ENCODE results near the gene DHX58.

The DHX58 gene

DNA sequence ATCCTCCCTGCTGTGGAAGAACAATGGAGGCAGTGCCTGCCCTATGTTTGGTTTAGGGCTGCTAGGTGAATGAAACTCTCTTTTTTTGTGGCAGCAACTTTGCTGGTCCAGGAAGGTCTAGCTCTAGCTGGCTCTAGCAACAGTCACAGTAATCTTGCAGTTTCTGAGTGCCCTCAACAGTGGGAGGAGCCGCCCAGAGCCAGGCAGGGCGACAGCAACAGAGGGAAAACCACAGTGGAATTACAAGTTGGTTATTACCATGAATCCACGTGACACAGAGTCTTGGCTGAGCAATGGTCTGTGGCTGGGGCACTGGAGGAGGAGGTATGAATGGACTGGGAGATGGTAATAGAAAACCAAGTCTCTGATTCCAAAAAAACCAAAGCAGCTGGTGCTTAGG is 20.4 kb upstream of the DHX58 start:
- TF ChIP-seq TAF1 (IDR thresholded peaks at IDR 0.05; ENCODE audit: borderline replicate concordance, insufficient read depth, low read length) (no peak), POLR2AphosphoS5 (IDR thresholded peaks at IDR 0.05; ENCODE audit: low read depth, low read length) (no peak), FOXP2 (optimal IDR thresholded peaks at IDR 0.05; ENCODE audit: borderline replicate concordance, extremely low read depth, extremely low read length, insufficient read depth) (no peak), SIN3A (IDR thresholded peaks at IDR 0.05; ENCODE audit: borderline replicate concordance, insufficient read depth, low read length) (no peak)
- TF ChIP-seq, protein P1, sequence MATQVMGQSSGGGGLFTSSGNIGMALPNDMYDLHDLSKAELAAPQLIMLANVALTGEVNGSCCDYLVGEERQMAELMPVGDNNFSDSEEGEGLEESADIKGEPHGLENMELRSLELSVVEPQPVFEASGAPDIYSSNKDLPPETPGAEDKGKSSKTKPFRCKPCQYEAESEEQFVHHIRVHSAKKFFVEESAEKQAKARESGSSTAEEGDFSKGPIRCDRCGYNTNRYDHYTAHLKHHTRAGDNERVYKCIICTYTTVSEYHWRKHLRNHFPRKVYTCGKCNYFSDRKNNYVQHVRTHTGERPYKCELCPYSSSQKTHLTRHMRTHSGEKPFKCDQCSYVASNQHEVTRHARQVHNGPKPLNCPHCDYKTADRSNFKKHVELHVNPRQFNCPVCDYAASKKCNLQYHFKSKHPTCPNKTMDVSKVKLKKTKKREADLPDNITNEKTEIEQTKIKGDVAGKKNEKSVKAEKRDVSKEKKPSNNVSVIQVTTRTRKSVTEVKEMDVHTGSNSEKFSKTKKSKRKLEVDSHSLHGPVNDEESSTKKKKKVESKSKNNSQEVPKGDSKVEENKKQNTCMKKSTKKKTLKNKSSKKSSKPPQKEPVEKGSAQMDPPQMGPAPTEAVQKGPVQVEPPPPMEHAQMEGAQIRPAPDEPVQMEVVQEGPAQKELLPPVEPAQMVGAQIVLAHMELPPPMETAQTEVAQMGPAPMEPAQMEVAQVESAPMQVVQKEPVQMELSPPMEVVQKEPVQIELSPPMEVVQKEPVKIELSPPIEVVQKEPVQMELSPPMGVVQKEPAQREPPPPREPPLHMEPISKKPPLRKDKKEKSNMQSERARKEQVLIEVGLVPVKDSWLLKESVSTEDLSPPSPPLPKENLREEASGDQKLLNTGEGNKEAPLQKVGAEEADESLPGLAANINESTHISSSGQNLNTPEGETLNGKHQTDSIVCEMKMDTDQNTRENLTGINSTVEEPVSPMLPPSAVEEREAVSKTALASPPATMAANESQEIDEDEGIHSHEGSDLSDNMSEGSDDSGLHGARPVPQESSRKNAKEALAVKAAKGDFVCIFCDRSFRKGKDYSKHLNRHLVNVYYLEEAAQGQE (IDR thresholded peaks at IDR 0.05; ENCODE audit: insufficient read depth in 1 of 2, low read depth in 2 of 2, low read length in 2 of 2), result no peak

DNA sequence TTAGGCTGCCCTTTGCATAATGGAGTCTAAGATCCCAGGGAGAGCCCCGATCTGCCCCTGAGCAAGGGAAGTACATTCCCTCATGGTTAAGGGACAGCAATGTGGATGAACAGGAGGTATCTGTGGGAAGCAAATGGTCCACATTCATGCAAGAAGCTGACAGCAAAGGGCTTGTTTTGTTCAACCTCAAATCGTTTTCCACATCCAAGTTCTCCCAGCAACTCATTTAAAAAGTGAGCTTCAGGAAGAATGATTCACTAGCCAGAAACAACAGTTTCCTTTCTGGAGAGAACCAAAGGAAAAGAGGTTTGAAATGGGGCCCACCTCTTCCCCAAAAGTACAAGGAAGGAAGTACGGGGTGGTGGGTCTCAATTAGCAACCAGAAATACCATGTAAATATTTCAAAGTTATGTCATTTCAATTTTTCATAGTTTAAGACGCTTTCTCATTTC is 19.5 kb upstream of the DHX58 start:
- no peak for TF ChIP-seq TAF1 (IDR thresholded peaks at IDR 0.05; ENCODE audit: borderline replicate concordance, insufficient read depth, low read length)
- TF ChIP-seq FOXP2 (optimal IDR thresholded peaks at IDR 0.05; ENCODE audit: borderline replicate concordance, extremely low read depth, extremely low read length, insufficient read depth), result no peak
- TF ChIP-seq, protein P1 (IDR thresholded peaks at IDR 0.05; ENCODE audit: insufficient read depth in 1 of 2, low read depth in 2 of 2, low read length in 2 of 2), result no peak
- TF ChIP-seq SIN3A (IDR thresholded peaks at IDR 0.05; ENCODE audit: borderline replicate concordance, insufficient read depth, low read length), result no peak
- no peak for TF ChIP-seq POLR2AphosphoS5 (IDR thresholded peaks at IDR 0.05; ENCODE audit: low read depth, low read length)

DNA sequence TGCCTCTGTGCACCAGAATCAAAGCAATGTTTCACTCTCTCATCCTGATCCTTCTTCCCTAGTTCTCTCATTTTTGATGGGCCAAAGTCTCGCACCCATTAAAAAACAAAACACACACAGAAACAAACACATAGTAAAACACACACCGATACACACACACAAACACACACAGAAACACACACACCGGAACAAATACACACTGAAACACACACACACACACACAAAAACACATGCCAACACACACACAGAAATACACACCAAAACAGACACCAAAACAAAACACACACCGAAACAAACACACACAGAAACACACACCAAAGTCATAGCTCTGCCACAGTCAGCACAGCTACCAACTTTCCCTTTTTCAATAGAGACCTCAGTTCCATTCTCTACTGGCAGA is 18.7 kb upstream of the DHX58 start:
- TF ChIP-seq TAF1 (IDR thresholded peaks at IDR 0.05; ENCODE audit: borderline replicate concordance, insufficient read depth, low read length) (no peak), SIN3A (IDR thresholded peaks at IDR 0.05; ENCODE audit: borderline replicate concordance, insufficient read depth, low read length) (no peak), FOXP2 (optimal IDR thresholded peaks at IDR 0.05; ENCODE audit: borderline replicate concordance, extremely low read depth, extremely low read length, insufficient read depth) (no peak), POLR2AphosphoS5 (IDR thresholded peaks at IDR 0.05; ENCODE audit: low read depth, low read length) (no peak)
- TF ChIP-seq, protein P1 (IDR thresholded peaks at IDR 0.05; ENCODE audit: insufficient read depth in 1 of 2, low read depth in 2 of 2, low read length in 2 of 2), result no peak

DNA sequence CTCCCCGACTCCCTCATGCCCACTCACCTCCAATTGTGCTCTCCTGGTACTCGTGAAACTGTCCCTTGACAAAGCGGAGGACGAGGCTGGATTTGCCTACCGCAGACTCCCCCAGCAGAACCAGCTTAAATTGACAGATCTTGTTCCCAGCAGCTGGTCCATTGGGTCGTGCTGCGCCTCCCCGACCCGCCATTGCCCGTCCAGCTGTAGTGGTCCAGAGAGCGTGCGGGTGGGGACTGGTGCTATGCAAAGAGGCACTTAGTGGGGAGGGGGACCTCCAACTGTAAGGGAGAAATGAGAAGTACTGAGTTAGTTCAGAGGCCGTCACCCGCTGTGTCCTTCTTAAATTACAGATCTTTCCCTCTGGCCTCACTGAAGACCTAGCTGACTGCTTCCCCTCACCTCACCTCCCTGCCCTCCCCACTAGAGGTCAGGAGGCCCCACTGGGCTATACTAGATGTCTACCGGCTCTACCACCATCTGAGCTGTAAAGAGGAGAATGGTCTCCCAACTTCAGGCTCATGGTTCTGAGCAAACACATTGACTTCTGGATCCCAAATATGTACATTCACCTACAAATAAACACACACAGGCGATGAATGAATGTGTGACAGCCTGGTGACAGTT is 17.9 kb upstream of the DHX58 start:
- TF ChIP-seq TAF1 (IDR thresholded peaks at IDR 0.05; ENCODE audit: borderline replicate concordance, insufficient read depth, low read length) (no peak), SIN3A (IDR thresholded peaks at IDR 0.05; ENCODE audit: borderline replicate concordance, insufficient read depth, low read length) (no peak), FOXP2 (optimal IDR thresholded peaks at IDR 0.05; ENCODE audit: borderline replicate concordance, extremely low read depth, extremely low read length, insufficient read depth) (no peak), POLR2AphosphoS5 (IDR thresholded peaks at IDR 0.05; ENCODE audit: low read depth, low read length) (no peak)
- TF ChIP-seq, protein P1 (IDR thresholded peaks at IDR 0.05; ENCODE audit: insufficient read depth in 1 of 2, low read depth in 2 of 2, low read length in 2 of 2), result no peak

Data from PFSK-1 (cell line).